Activated CD8-positive, alpha-beta memory T cell treated with anti-CD3 and anti-CD28 coated beads for 36 hours (primary cell): ENCODE results near the gene FAS. TPM values are rescaled to one million over a fixed set of nuclear protein-coding genes. Genes with fewer than 3 reads are reported as not detected.
"Not testable (repeated sequence)": the region's sequence is repeated elsewhere in the genome, so short reads cannot be mapped to it uniquely, and the experiment has no call there.

Experiments used
- CTCF ChIA-PET: fragments of 350-600 bp; sonication (Branson Sonifier 250); formaldehyde crosslinking; loops from one replicate; lab custom pipeline; 2021; ENCODE audit warnings: antibody characterized with exemption; lab: Charles Lee
- POLR2A ChIA-PET: fragments of 350-600 bp; sonication (Branson Sonifier 250); formaldehyde crosslinking; loops from one replicate; lab custom pipeline; 2021; ENCODE audit warnings: antibody characterized with exemption; lab: Charles Lee
- total RNA-seq, 2 experiments: library from RNA; stranded (reverse); gene quantifications; one replicate each; pipeline ENCODE4 v1.2.3, GENCODE V29; 2021

Gene FAS
- total RNA-seq, 2 experiments from 2014 or later: 49.4 to 51.1 TPM

DNA sequence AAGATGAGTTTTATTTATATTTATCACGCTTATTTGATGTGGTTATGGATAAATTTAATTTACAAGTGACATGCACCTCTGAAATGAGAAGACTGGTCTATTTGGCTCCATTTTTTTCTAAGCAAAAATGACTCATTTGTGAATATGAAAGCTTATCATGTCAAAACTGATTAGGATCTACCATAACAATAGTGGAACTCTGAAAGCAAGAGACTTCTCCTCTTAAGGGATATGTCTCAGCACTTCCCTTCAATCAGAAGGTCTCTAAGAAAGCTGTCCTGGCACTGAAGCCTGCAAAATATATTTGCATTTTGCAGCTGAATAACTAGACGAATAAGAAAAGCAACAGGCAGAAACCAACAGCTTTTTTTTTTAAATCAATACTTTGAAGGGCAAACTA is 12.7 kb downstream of the FAS start:
- POLR2A ChIA-PET: interaction anchor here (1.1 to 5.7 kb wide), 3 partner anchors 13 to 161 kb away, joined by 3 to 74 read pairs (median 3); partner anchors contain the start of gene FAS

GRCh38 chr10:89007129-89007893 is 16.7 kb downstream of the FAS start:
- ChIA-PET POLR2A (no interaction called here), CTCF (interaction anchor here (1.2 to 1.9 kb wide), 2 partner anchors 22 to 73 kb away, joined by 4 read pairs; no protein-coding TSS in a partner anchor)

More for the DNA sequence above, 12.7 kb downstream of the FAS start:
- CTCF ChIA-PET: interaction anchor here (0.9 to 1.2 kb wide), 2 partner anchors 13 to 69 kb away, joined by 3 to 4 read pairs; partner anchors contain the start of gene FAS

DNA sequence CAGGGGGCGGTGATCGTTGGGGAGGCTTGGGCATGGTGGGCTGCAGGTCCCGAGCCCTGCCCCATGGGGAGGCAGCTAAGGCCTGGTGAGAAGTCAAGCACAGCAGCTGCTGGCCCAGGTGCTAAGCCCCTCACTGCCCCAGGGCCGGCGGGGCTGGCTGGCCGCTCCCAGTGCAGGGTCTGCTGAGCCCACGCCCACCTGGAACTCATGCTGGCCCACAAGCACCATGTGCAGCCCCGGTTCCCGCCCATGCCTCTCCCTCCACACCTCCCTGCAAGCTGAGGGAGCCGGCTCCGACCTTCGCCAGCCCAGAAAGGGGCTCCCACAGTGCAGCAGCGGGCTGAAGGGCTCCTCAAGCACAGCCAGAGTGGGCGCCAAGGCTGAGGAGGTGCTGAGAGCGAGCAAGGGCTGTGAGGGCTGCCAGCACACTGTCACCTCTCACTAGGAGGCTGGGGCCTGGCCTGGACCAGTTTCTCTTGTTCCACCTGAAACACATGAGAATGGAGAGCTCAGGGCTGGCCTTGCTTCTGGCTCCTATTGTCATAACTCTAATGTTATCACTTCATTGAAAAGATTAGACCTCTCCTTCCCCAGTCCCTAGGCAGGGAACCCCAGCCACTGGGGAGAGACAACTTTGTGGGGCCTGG is 28.2 kb downstream of the FAS start:
- POLR2A ChIA-PET: not testable (repeated sequence)
- CTCF ChIA-PET: interaction anchor here (2.0 kb wide), 1 partner anchor 84 kb away, joined by 4 read pairs; no protein-coding TSS in a partner anchor

DNA sequence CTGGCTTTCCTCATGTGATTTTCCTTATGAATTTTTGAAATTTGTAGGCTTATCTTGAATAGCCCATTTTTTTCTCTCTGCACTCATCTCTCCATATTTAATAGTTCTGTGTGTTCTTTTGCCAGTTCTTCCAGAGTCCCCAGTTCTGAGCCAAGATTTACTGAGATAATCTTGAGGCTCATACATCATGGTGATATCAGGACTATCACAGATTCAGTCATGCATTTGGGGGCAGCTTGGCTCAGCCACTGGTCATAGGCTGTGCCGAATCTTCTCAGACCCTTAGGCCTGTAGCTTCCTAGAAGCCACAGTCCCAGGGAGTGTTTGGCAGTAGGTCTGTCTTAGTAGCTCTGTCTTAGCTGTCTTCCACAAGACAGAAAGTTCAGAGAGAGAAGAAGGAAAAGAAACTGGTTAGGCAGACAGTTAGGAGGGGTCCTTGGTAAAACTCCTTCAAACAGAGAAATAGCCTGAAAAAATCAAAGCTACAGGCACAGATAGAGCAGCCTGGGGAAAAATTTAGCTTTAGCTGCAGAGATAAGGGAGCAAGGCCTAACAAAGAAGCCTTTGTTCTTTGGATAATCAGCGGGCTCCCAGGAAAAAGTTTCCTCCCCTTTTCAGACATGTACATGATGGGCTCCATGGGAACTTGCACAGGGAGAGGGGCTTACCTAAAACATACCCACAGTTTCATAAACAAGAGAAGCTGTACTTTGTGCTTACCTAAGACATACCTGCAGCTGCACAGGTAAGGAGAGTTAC is 29.1 kb downstream of the FAS start:
- ChIA-PET CTCF (interaction anchor here (1.7 to 1.8 kb wide), 2 partner anchors 10 to 198 kb away, joined by 5 to 6 read pairs; no protein-coding TSS in a partner anchor), POLR2A (no interaction called here)

DNA sequence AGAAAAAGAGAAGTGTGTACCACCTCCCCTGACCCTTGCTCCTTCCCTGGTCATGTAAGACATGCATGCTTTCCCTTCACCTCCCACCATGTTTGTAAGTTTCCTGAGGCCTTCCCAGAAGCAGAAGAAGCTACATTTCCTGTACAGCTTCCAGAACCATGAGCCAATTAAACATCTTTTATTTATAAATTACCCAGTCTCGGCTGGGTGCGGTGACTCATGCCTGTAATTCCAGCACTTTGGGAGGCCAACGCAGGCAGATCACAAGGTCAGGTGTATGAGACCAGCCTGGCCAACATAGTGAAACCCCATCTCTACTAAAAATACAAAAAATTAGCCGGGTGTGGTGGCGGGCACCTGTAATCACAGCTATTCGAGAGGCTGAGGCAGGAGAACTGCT is 30.9 kb downstream of the FAS start:
- CTCF ChIA-PET: interaction anchor here (0.9 to 1.7 kb wide), 2 partner anchors 8 to 196 kb away, joined by 4 to 5 read pairs; no protein-coding TSS in a partner anchor
- POLR2A ChIA-PET: not testable (repeated sequence)

DNA sequence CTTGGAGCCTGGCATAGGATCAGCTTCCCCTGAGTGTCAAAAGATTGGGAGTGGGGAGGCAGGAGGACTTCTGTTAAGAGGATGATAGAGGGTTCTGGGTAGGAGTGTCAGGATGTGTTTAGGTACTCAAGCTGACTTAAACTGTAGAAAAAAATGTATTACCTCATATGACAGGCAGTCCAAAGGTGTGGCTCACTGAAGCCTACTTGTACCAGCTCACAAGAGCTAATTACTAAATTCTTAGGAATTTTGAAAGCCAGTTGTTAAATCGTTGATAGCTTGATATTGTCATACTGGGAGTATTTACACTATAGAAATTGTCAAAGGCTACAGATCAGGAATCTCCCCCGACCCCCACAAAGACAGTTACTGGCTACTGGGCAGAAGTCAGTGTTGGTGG is 32.1 kb downstream of the FAS start:
- POLR2A ChIA-PET: no interaction called here
- CTCF ChIA-PET: no interaction called here

DNA sequence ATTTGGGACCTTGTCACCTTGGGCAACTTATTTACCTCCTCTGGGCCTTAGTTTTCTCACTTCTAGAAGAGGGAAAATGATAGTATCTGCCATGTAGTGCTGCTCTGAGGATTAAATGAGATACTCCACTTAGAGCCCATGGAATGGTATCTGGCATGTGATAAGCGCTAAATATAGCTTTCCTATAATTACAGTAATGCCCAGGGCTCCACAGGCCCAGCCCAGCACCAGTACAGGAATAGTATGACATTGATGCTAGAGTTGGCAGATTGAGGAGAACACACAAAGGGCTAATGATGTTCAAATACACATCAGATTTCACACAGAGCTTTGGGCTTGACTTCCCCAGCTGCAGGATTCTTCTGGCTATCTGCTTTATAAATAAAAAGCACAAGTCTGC is 34.9 kb downstream of the FAS start:
- CTCF ChIA-PET: interaction anchor here (1.3 kb wide), 1 partner anchor 192 kb away, joined by 3 read pairs; no protein-coding TSS in a partner anchor
- POLR2A ChIA-PET: no interaction called here

DNA sequence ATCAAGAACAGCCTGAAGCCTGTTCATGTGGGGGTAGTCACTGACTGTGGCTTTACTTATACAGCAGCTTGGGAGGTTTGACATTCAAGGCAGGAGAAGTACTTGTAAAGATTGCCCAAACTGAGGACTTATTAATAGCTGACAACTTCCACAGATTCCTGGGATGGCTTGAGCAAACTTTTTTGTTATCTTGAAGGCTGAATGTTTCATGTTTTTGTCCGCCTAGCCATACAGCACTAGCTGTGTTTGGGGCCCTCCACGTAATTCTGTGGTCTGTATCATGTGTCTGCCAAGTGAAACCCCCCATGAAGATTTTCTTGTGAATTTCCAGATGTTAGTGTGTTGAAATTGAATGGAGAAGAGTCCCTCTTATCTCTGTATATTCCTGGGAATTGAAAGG is 38.6 kb downstream of the FAS start:
- ChIA-PET CTCF (interaction anchor here (0.7 to 2.5 kb wide), 21 partner anchors 8 to 220 kb away, joined by 3 to 15 read pairs (median 5); partner anchors contain the start of genes CH25H and FAS), POLR2A (no interaction called here)

GRCh38 chr10:89029785-89030437 is 39.3 kb downstream of the FAS start:
- CTCF ChIA-PET: interaction anchor here (0.6 to 2.5 kb wide), 25 partner anchors 8 to 219 kb away, joined by 3 to 15 read pairs (median 4); partner anchors contain the start of genes CH25H and FAS
- POLR2A ChIA-PET: interaction anchor here (0.6 kb wide), 1 partner anchor 55 kb away, joined by 5 read pairs; no protein-coding TSS in a partner anchor

GRCh38 chr10:89030791-89031190 is 40.2 kb downstream of the FAS start:
- ChIA-PET POLR2A (interaction anchor here (0.6 kb wide), 1 partner anchor 54 kb away, joined by 5 read pairs; no protein-coding TSS in a partner anchor), CTCF (interaction anchor here (1.1 to 2.5 kb wide), 7 partner anchors 29 to 187 kb away, joined by 3 to 15 read pairs (median 7); partner anchors contain the start of gene CH25H)

GRCh38 chr10:89032141-89032891 is 41.7 kb downstream of the FAS start:
- POLR2A ChIA-PET: interaction anchor here (0.6 kb wide), 1 partner anchor 52 kb away, joined by 3 read pairs; no protein-coding TSS in a partner anchor
- CTCF ChIA-PET: interaction anchor here (0.9 to 1.6 kb wide), 2 partner anchors 182 to 185 kb away, joined by 3 to 5 read pairs; no protein-coding TSS in a partner anchor

DNA sequence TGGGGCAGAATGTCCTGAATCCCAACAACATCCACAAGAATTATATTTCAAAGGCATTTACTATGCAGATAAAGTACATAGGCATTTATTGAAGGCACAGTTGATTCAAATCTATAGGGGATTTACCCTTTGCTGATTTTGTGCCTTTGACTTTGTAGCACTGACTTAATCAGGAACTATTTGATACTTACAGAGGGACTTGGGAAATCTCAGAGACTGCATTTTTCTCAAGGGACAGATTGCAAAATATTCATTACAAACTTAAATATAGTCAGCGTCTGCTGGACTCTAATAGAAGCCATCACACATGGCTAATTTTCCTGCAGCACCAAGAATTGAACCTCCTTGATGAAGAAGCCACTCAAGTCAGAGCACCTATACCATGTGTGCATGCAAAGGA is 44.9 kb downstream of the FAS start:
- ChIA-PET CTCF (no interaction called here), POLR2A (no interaction called here)

DNA sequence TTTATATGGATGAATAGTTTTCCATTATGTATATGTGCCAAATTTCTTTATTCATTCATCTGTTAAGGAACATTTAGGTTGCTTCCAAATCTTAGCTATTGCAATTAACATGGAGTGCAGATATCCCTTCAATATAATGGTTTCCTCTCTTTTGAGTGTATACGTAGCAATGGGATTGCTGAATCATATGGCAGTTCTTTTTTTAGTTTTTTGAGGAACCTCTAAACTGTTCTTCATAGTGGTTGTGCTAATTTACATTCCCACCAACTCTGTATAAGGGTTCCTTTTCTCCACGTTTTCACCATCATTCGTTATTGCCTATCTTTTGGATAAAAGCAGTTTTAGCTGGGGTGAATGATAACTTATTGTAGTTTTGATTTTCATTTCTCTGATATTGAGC is 46.5 kb downstream of the FAS start:
- ChIA-PET CTCF (interaction anchor here (1.1 kb wide), 1 partner anchor 17 kb away, joined by 4 read pairs; no protein-coding TSS in a partner anchor), POLR2A (no interaction called here)

DNA sequence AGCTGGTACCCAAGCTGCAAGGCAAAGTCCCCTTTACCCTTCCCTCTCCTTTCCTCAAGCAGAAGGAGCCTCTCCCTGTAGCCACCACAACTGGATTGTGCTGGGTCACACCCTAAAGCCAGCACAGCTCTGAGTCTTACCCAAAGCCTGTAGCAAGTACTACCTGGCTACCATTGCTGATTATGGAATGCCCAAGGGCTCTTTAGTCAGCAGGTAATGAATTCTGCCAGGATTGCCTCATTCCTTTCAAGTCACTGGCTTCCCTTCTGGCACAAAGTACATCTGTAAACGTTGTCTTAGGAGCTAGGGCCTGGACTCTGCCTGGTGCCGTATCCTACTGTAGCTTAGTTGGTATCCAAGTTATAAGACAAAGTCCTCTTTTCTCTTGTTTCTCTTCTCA is 52.0 kb downstream of the FAS start:
- POLR2A ChIA-PET: no interaction called here
- CTCF ChIA-PET: no interaction called here

GRCh38 chr10:89043052-89043451 is 52.5 kb downstream of the FAS start:
- ChIA-PET POLR2A (no interaction called here), CTCF (no interaction called here)

- ChIA-PET CTCF (no interaction called here), POLR2A (no interaction called here)
These were observed 56.8 kb downstream of the FAS start for GRCh38 chr10:89047397-89047796.

DNA sequence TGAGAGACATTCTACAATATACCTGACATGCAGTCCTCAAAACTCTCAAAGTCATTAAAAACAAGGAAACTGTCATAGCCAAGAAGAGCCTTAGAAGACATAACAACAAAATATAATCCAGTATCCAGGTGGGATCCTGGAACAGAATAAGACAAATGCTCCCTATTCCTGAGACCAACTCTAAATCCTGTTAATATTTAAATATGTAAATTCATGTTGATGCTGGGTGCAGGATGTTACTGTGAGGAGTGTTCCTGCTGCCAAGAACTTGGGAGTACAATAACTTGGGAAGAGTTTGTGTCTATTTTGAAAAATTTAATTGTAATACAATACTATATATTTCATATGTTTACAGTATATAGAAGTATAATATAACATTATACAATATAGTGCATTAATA is 61.0 kb downstream of the FAS start:
- POLR2A ChIA-PET: no interaction called here
- CTCF ChIA-PET: no interaction called here

- ChIA-PET POLR2A (no interaction called here), CTCF (interaction anchor here (1.0 kb wide), 1 partner anchor 17 kb away, joined by 4 read pairs; no protein-coding TSS in a partner anchor)
These were observed 63.0 kb downstream of the FAS start for GRCh38 chr10:89053555-89053954.
